ENCODE measurements around the gene RUNX1.

The RUNX1 gene

DNA sequence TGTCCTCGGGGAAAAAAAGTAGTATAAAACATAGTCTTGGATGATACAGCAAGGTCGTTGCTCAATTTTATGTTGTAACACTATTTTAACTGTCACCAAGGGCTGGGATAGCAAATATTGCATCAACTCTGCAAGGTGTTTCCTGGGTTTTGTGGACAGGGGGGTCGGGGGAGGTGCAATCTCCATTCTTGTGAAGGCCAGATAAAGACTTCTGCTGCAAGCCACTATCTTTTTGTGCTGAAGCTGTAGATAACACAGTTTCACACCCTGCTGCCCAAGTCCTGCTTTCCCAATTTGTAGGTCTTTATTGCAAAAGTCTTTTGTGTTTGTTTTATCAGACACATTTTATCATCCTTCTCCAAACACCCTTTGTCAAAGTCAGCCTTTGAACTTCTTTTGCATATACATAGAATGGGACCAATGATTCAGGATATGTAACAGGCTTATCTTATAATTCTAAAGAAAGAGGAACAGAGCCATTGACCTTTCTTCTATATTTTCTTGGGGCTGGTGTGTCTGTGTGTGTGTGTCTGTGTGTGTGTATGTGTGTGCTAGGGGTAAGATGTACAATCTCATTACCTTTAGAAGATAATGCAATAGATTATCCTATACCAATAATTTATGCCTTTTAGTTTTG is 140.6 kb downstream of the RUNX1 start:
- H2AFZ ChIP-seq: no peak overlapping the region
- H3K9ac ChIP-seq: no peak overlapping the region
- no peaks in the 10 kb centered on the region for H3K36me3 ChIP-seq (ENCODE audit: control insufficient read depth, insufficient read depth, low read length)
- H3K9me3 ChIP-seq (ENCODE audit: control insufficient read depth, low read length): no peaks in the 10 kb centered on the region
- no peaks in the 10 kb centered on the region for H3K79me2 ChIP-seq
- no peak overlapping the region for H3K4me2 ChIP-seq (ENCODE audit: low read length)
- H3K27ac ChIP-seq: no peak overlapping the region
- H3K4me3 ChIP-seq (ENCODE audit: low read depth, low read length): no peak overlapping the region
- TF ChIP-seq, protein P1, sequence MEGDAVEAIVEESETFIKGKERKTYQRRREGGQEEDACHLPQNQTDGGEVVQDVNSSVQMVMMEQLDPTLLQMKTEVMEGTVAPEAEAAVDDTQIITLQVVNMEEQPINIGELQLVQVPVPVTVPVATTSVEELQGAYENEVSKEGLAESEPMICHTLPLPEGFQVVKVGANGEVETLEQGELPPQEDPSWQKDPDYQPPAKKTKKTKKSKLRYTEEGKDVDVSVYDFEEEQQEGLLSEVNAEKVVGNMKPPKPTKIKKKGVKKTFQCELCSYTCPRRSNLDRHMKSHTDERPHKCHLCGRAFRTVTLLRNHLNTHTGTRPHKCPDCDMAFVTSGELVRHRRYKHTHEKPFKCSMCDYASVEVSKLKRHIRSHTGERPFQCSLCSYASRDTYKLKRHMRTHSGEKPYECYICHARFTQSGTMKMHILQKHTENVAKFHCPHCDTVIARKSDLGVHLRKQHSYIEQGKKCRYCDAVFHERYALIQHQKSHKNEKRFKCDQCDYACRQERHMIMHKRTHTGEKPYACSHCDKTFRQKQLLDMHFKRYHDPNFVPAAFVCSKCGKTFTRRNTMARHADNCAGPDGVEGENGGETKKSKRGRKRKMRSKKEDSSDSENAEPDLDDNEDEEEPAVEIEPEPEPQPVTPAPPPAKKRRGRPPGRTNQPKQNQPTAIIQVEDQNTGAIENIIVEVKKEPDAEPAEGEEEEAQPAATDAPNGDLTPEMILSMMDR (IDR thresholded peaks at IDR 0.05): no peak
- no peaks in the 10 kb centered on the region for H3K27me3 ChIP-seq (ENCODE audit: control insufficient read depth, insufficient read depth, low read length)
- no peaks in the 10 kb centered on the region for H3K4me1 ChIP-seq

DNA sequence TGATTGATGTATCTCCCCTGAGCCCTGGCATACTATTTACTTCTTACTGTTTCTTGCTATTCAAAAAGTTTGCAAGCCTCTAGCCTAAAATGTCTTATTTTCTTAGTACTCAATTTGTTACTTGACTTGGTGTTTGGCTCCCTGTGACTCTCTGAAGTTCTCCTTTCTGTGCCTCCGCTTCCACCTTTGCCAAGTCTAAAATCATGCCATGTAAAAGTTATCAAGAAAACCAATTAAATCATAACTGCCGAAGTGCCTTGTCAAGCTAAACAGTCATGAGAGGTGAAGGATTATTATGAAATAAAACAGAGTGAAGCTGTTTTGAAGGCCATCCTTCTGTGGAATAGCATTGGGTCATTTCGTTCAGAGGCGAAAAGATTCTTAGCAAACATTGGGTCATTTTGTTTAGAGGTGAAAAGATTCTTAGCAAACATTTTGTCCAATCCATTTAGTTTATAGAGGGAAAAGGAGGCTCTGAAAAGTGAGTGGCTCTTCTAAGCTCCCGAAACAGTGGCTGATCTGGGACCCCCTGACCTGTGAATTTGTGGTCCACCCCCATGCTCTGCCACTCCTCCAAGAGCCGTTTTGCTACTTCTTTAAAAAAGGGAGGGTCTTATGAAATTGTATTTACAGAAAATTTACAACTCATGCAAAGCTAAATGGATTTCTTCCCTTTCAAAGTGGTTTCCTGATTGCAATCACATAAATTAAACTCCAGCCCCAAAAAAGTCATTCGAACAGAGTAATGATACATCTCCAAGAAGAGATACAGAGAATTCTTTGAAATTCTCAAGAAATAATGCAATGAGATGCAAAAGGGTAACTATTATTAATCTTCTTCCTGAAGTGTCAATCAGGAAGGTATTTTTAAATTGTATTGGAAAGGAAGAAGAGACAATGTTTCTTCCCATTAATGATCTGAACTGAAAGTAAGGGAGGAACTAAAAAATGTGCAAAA is 141.4 kb downstream of the RUNX1 start:
- H3K27ac ChIP-seq: no peak overlapping the region
- H3K4me1 ChIP-seq: no peaks in the 10 kb centered on the region
- H3K36me3 ChIP-seq (ENCODE audit: control insufficient read depth, insufficient read depth, low read length): no peaks in the 10 kb centered on the region
- H3K27me3 ChIP-seq (ENCODE audit: control insufficient read depth, insufficient read depth, low read length): no peaks in the 10 kb centered on the region
- no peak overlapping the region for H3K4me3 ChIP-seq (ENCODE audit: low read depth, low read length)
- no peaks in the 10 kb centered on the region for H3K9me3 ChIP-seq (ENCODE audit: control insufficient read depth, low read length)
- no peak overlapping the region for H3K4me2 ChIP-seq (ENCODE audit: low read length)
- H3K79me2 ChIP-seq: no peaks in the 10 kb centered on the region
- TF ChIP-seq, protein P1 (IDR thresholded peaks at IDR 0.05): no peak
- no peak overlapping the region for H3K9ac ChIP-seq
- H2AFZ ChIP-seq: no peak overlapping the region

DNA sequence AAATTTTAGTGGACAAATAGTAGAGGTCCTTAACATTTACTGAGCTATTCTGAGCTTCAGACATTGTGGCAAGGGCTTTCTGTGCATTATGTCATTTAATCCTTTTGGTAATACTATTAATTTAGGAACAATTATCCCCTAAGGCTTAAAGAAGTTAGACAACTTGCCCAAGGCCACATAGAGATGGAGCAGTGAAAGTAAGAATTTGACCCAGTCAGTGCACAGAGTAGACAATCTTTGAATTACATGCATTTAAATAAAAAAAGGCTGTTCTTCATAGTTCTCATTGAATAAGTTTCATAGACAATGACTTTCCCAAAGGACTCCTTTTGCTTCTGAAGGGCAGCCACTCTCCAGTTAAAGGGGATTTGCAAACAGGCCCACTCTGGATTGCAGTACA is 142.7 kb downstream of the RUNX1 start:
- no peaks in the 10 kb centered on the region for H3K27me3 ChIP-seq (ENCODE audit: control insufficient read depth, insufficient read depth, low read length)
- no peaks in the 10 kb centered on the region for H3K9me3 ChIP-seq (ENCODE audit: control insufficient read depth, low read length)
- no peaks in the 10 kb centered on the region for H3K4me1 ChIP-seq
- no peak overlapping the region for H3K4me3 ChIP-seq (ENCODE audit: low read depth, low read length)
- H3K36me3 ChIP-seq (ENCODE audit: control insufficient read depth, insufficient read depth, low read length): no peaks in the 10 kb centered on the region
- TF ChIP-seq, protein P1 (IDR thresholded peaks at IDR 0.05): no peak
- no peak overlapping the region for H3K9ac ChIP-seq
- no peaks in the 10 kb centered on the region for H3K79me2 ChIP-seq
- no peak overlapping the region for H3K4me2 ChIP-seq (ENCODE audit: low read length)
- H3K27ac ChIP-seq: no peak overlapping the region
- no peak overlapping the region for H2AFZ ChIP-seq

DNA sequence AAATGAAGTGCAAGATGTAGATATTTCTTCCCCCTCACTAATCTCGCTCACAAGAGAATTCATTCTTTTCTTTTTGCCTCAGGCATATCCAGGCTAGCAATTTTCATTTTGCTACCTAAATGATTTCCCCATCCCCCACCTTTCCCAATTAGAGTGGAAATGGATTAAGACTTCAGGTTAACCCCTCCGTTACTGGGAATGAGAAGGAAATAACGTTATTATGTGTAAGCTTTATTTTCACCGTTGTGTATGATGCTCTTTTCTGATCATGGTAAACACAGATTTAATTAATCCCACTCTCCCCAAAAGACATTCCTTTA is 143.9 kb downstream of the RUNX1 start:
- Histone ChIP-seq H3K4me2 (ENCODE audit: low read length) (no peak overlapping the region), H3K4me3 (ENCODE audit: low read depth, low read length) (no peak overlapping the region), H3K27ac (no peak overlapping the region), H3K9me3 (ENCODE audit: control insufficient read depth, low read length) (no peaks in the 10 kb centered on the region), H3K9ac (no peak overlapping the region), H2AFZ (no peak overlapping the region), H3K36me3 (ENCODE audit: control insufficient read depth, insufficient read depth, low read length) (no peaks in the 10 kb centered on the region), H3K27me3 (ENCODE audit: control insufficient read depth, insufficient read depth, low read length) (no peaks in the 10 kb centered on the region), H3K79me2 (no peaks in the 10 kb centered on the region), H3K4me1 (no peaks in the 10 kb centered on the region)
- TF ChIP-seq, protein P1 (IDR thresholded peaks at IDR 0.05): no peak
